ENCODE data around the gene ASGR2.

DNA sequence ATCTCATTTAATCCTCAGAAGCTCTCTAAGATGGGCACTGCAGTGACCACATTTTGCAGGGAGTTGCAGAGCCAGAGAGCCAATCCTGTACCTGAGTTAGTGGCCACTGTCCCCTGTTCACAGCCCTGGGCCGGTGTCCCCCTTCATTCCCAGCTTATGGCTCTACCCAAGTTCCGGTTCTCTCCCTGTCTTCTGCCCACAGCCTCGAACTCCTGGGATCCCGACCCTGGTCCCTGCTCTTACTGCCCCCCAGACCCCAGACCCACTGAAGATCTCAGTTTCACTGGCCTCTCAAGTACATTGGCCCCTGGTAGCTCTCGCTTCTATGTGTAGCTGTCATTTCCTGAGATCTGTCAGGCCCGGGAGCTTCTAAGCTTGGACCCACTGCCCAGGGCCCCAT, 12.2 kb downstream of the ASGR2 start:
- TF ChIP-seq EZH2 (IDR thresholded peaks at IDR 0.05; ENCODE audit: low read length): no peak
- TF ChIP-seq CTCF (optimal IDR thresholded peaks at IDR 0.05 in 1 of 3, IDR thresholded peaks at IDR 0.05 in 1 of 3, conservative IDR thresholded peaks at IDR 0.05 in 1 of 3; ENCODE audit: extremely low read depth in 1 of 3, insufficient read depth in 2 of 3, low read length in 3 of 3): no peak

Measured in keratinocyte (primary cell).